Measurements from ENCODE around the gene PCDH9. TPM values are rescaled to one million over a fixed set of nuclear protein-coding genes. Genes with fewer than 3 reads are reported as not detected.

PCDH9 gene
- total and polyA plus RNA-seq, 5 donors from 2014 or later = 0.08 to 0.77 (median 0.09) TPM

GRCh38 chr13:67143544-67144115 lies 86.5 kb downstream of the PCDH9 start:
- Mint-ChIP-seq H3K27me3 (no peaks in the 10 kb centered on the region), H3K27ac (no peak overlapping the region), H3K36me3 (no peaks in the 10 kb centered on the region)

GRCh38 chr13:67140006-67140405 lies 90.1 kb downstream of the PCDH9 start:
- no peaks in the 10 kb centered on the region for H3K36me3 ChIP-seq (ENCODE audit: control insufficient read depth, insufficient read depth, low read length)
- Mint-ChIP-seq H3K9me3 (peaks cover 0 to 7% (median 0%) of the 10 kb centered on the region in 7 donors), H3K36me3 (no peaks in the 10 kb centered on the region), H3K27ac (no peak overlapping the region), H3K4me1 (peaks cover 0 to 2% (median 0%) of the 10 kb centered on the region in 4 donors), H3K27me3 (no peaks in the 10 kb centered on the region), H3K4me3 (no peak overlapping the region)
- H3K9me3 ChIP-seq (ENCODE audit: control insufficient read depth in 2 of 2, low read length in 2 of 2) = no peaks in the 10 kb centered on the region
- H3K27ac ChIP-seq (ENCODE audit: insufficient read depth, low read length, poor library complexity, severe bottlenecking) = no peak overlapping the region
- DNase-seq = no peak
- H3K4me3 ChIP-seq (ENCODE audit: low read depth, low read length) = no peak overlapping the region
- H3K4me1 ChIP-seq (ENCODE audit: control insufficient read depth, insufficient read depth, low read length, poor library complexity, severe bottlenecking) = no peaks in the 10 kb centered on the region
- no peaks in the 10 kb centered on the region for H3K27me3 ChIP-seq (ENCODE audit: control insufficient read depth, insufficient read depth, low read length)
- ATAC-seq (ENCODE audit: low read depth in 2 of 2) = no peak

More at GRCh38 chr13:67143544-67144115, 86.5 kb downstream of the PCDH9 start:
- H3K9me3 Mint-ChIP-seq = peaks cover 0 to 7% (median 0%) of the 10 kb centered on the region in 7 donors
- H3K27ac ChIP-seq (ENCODE audit: insufficient read depth, low read length, poor library complexity, severe bottlenecking) = no peak overlapping the region
- H3K4me3 ChIP-seq (ENCODE audit: low read depth, low read length) = no peak overlapping the region
- H3K27me3 ChIP-seq (ENCODE audit: control insufficient read depth, insufficient read depth, low read length) = no peaks in the 10 kb centered on the region
- no peaks in the 10 kb centered on the region for H3K4me1 ChIP-seq (ENCODE audit: control insufficient read depth, insufficient read depth, low read length, poor library complexity, severe bottlenecking)
- DNase-seq (no peak), ATAC-seq (ENCODE audit: low read depth in 2 of 2) (no peak)
- no peak overlapping the region for H3K4me3 Mint-ChIP-seq
- H3K4me1 Mint-ChIP-seq = no peaks in the 10 kb centered on the region
- H3K36me3 ChIP-seq (ENCODE audit: control insufficient read depth, insufficient read depth, low read length) = no peaks in the 10 kb centered on the region
- H3K9me3 ChIP-seq (ENCODE audit: control insufficient read depth in 2 of 2, low read length in 2 of 2) = no peaks in the 10 kb centered on the region

DNA sequence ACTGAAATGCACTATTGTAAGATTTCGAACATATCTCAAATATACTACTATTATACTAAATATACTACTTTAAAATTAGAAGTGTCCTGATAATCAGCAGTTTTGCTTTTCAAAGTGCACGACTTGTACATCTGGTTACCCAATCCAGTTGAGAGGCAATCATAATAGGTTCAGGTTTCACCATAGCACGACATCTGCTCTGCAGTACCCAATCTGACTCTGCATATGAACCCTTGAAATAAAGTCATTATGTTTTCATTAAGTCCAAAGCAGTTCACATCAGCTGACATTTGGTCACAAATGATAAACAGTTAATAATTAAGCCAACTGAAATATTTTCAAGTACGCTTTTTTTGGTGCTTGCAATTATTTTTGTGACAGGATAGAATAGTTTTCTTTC lies 90.6 kb downstream of the PCDH9 start:
- no peak overlapping the region for H3K27ac Mint-ChIP-seq
- no peak overlapping the region for H3K4me3 ChIP-seq (ENCODE audit: low read depth, low read length)
- H3K9me3 Mint-ChIP-seq = peaks cover 0 to 7% (median 0%) of the 10 kb centered on the region in 7 donors
- H3K36me3 ChIP-seq (ENCODE audit: control insufficient read depth, insufficient read depth, low read length) = no peaks in the 10 kb centered on the region
- no peaks in the 10 kb centered on the region for H3K9me3 ChIP-seq (ENCODE audit: control insufficient read depth in 2 of 2, low read length in 2 of 2)
- no peaks in the 10 kb centered on the region for H3K27me3 Mint-ChIP-seq
- H3K4me1 ChIP-seq (ENCODE audit: control insufficient read depth, insufficient read depth, low read length, poor library complexity, severe bottlenecking) = no peaks in the 10 kb centered on the region
- H3K27me3 ChIP-seq (ENCODE audit: control insufficient read depth, insufficient read depth, low read length) = no peaks in the 10 kb centered on the region
- no peak for DNase-seq
- peaks cover 0 to 2% (median 0%) of the 10 kb centered on the region in 4 donors for H3K4me1 Mint-ChIP-seq
- no peak for ATAC-seq (ENCODE audit: low read depth in 2 of 2)
- H3K4me3 Mint-ChIP-seq = no peak overlapping the region
- no peak overlapping the region for H3K27ac ChIP-seq (ENCODE audit: insufficient read depth, low read length, poor library complexity, severe bottlenecking)
- H3K36me3 Mint-ChIP-seq = no peaks in the 10 kb centered on the region

DNA sequence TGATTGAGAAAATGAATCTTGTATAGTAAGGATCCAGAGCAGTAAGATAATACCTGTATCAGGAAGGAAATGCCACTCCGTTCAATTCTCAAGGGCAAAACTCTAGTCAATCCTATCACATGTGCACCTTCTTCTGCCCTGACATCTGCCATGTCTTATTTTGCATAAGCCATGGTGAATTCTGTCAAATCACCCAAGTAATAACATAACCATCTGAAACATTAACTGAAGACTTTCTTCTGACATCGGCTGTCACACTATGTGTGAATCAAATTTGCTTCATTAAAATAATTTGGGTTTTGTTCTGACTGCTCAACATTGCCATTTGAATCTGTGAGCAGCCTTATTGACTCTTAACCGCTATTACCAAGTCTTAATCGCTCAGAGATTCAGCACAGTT lies 91.2 kb downstream of the PCDH9 start:
- ATAC-seq (ENCODE audit: low read depth in 2 of 2) = no peak
- DNase-seq = no peak
- no peaks in the 10 kb centered on the region for H3K4me1 ChIP-seq (ENCODE audit: control insufficient read depth, insufficient read depth, low read length, poor library complexity, severe bottlenecking)
- no peaks in the 10 kb centered on the region for H3K27me3 Mint-ChIP-seq
- H3K27ac ChIP-seq (ENCODE audit: insufficient read depth, low read length, poor library complexity, severe bottlenecking) = no peak overlapping the region
- no peaks in the 10 kb centered on the region for H3K36me3 ChIP-seq (ENCODE audit: control insufficient read depth, insufficient read depth, low read length)
- H3K4me3 Mint-ChIP-seq = no peak overlapping the region
- peaks cover 0 to 8% (median 0%) of the 10 kb centered on the region in 7 donors for H3K9me3 Mint-ChIP-seq
- peaks cover 0 to 2% (median under 1%) of the 10 kb centered on the region in 4 donors for H3K4me1 Mint-ChIP-seq
- no peaks in the 10 kb centered on the region for H3K9me3 ChIP-seq (ENCODE audit: control insufficient read depth in 2 of 2, low read length in 2 of 2)
- no peak overlapping the region for H3K27ac Mint-ChIP-seq
- H3K4me3 ChIP-seq (ENCODE audit: low read depth, low read length) = no peak overlapping the region
- H3K36me3 Mint-ChIP-seq = no peaks in the 10 kb centered on the region
- H3K27me3 ChIP-seq (ENCODE audit: control insufficient read depth, insufficient read depth, low read length) = no peaks in the 10 kb centered on the region

- no peak overlapping the region for H3K27ac Mint-ChIP-seq
- no peak for ATAC-seq (ENCODE audit: low read depth in 2 of 2)
Measured at GRCh38 chr13:67137044-67137735, 92.9 kb downstream of the PCDH9 start.

GRCh38 chr13:67136157-67136556 lies 94.0 kb downstream of the PCDH9 start:
- Mint-ChIP-seq H3K9me3 (peaks cover 0 to 7% (median 1%) of the 10 kb centered on the region in 7 donors), H3K4me3 (no peak overlapping the region), H3K27ac (no peak overlapping the region), H3K27me3 (no peaks in the 10 kb centered on the region), H3K36me3 (no peaks in the 10 kb centered on the region), H3K4me1 (peaks cover 0 to 2% (median under 1%) of the 10 kb centered on the region in 4 donors)
- Histone ChIP-seq H3K36me3 (ENCODE audit: control insufficient read depth, insufficient read depth, low read length) (no peaks in the 10 kb centered on the region), H3K4me1 (ENCODE audit: control insufficient read depth, insufficient read depth, low read length, poor library complexity, severe bottlenecking) (no peaks in the 10 kb centered on the region), H3K9me3 (ENCODE audit: control insufficient read depth in 2 of 2, low read length in 2 of 2) (no peaks in the 10 kb centered on the region), H3K27me3 (ENCODE audit: control insufficient read depth, insufficient read depth, low read length) (no peaks in the 10 kb centered on the region), H3K27ac (ENCODE audit: insufficient read depth, low read length, poor library complexity, severe bottlenecking) (no peak overlapping the region), H3K4me3 (ENCODE audit: low read depth, low read length) (no peak overlapping the region)
- ATAC-seq (ENCODE audit: low read depth in 2 of 2) = no peak
- DNase-seq = no peak

More at GRCh38 chr13:67137044-67137735, 92.9 kb downstream of the PCDH9 start:
- no peaks in the 10 kb centered on the region for H3K27me3 ChIP-seq (ENCODE audit: control insufficient read depth, insufficient read depth, low read length)
- no peak overlapping the region for H3K27ac ChIP-seq (ENCODE audit: insufficient read depth, low read length, poor library complexity, severe bottlenecking)
- H3K9me3 ChIP-seq (ENCODE audit: control insufficient read depth in 2 of 2, low read length in 2 of 2) = no peaks in the 10 kb centered on the region
- Mint-ChIP-seq H3K9me3 (peaks cover 0 to 6% (median 1%) of the 10 kb centered on the region in 7 donors), H3K36me3 (no peaks in the 10 kb centered on the region), H3K27me3 (no peaks in the 10 kb centered on the region), H3K4me1 (peaks cover 0 to 2% (median under 1%) of the 10 kb centered on the region in 4 donors), H3K4me3 (no peak overlapping the region)
- no peaks in the 10 kb centered on the region for H3K4me1 ChIP-seq (ENCODE audit: control insufficient read depth, insufficient read depth, low read length, poor library complexity, severe bottlenecking)
- no peak overlapping the region for H3K4me3 ChIP-seq (ENCODE audit: low read depth, low read length)
- H3K36me3 ChIP-seq (ENCODE audit: control insufficient read depth, insufficient read depth, low read length) = no peaks in the 10 kb centered on the region
- no peak for DNase-seq

- H3K36me3 ChIP-seq (ENCODE audit: control insufficient read depth, insufficient read depth, low read length) = no peaks in the 10 kb centered on the region
- H3K27me3 Mint-ChIP-seq = no peaks in the 10 kb centered on the region
- no peaks in the 10 kb centered on the region for H3K36me3 Mint-ChIP-seq
- no peak overlapping the region for H3K27ac ChIP-seq (ENCODE audit: insufficient read depth, low read length, poor library complexity, severe bottlenecking)
- no peak overlapping the region for H3K27ac Mint-ChIP-seq
- no peak overlapping the region for H3K4me3 ChIP-seq (ENCODE audit: low read depth, low read length)
- ATAC-seq (ENCODE audit: low read depth in 2 of 2) = no peak
- H3K9me3 ChIP-seq (ENCODE audit: control insufficient read depth in 2 of 2, low read length in 2 of 2) = no peaks in the 10 kb centered on the region
- no peaks in the 10 kb centered on the region for H3K4me1 ChIP-seq (ENCODE audit: control insufficient read depth, insufficient read depth, low read length, poor library complexity, severe bottlenecking)
- no peaks in the 10 kb centered on the region for H3K27me3 ChIP-seq (ENCODE audit: control insufficient read depth, insufficient read depth, low read length)
- H3K9me3 Mint-ChIP-seq = peaks cover 0 to 7% (median 1%) of the 10 kb centered on the region in 7 donors
- H3K4me1 Mint-ChIP-seq = peaks cover 0 to 2% (median under 1%) of the 10 kb centered on the region in 4 donors
- DNase-seq = no peak
- H3K4me3 Mint-ChIP-seq = no peak overlapping the region
Measured at GRCh38 chr13:67135356-67135755, 94.8 kb downstream of the PCDH9 start.

Measured in CD4-positive, CD25-positive, alpha-beta regulatory T cell (primary cell).